GM12878 (cell line): ENCODE data around the gene CALD1. TPM values are rescaled to one million over a fixed set of nuclear protein-coding genes. Genes with fewer than 3 reads are reported as not detected.
A peak's percentile ranks its signal among the peaks of the same experiment; 100 is the strongest.

Source experiments
- ATAC-seq: fragments of 200-7000 bp; cut with Tn5 transposase; 3 replicates; pipeline ENCODE4 v1.9.1; 2020; ENCODE audit warnings: mild to moderate bottlenecking, moderate library complexity
- BruUV-seq: library from RNA; stranded (reverse); fragments of 400-500 nt; replicated peaks from 2 replicates; lab custom pipeline; 2021; lab: Mats Ljungman, UMichigan
- CTCF ChIA-PET: fragments of 300-600 bp; sonication (Branson Sonifier 250); formaldehyde crosslinking; extraction: SDS; loops from one replicate; lab custom pipeline; 2021; ENCODE audit warnings: inconsistent platforms; lab: Yijun Ruan, JAX
- POLR2A ChIA-PET: fragments of 350-600 bp; formaldehyde crosslinking; extraction: SDS; loops from one replicate; lab custom pipeline; 2021; ENCODE audit warnings: inconsistent platforms; lab: Charles Lee
- RAD21 ChIA-PET: fragments of 300-600 bp; sonication (Branson Sonifier 250); formaldehyde crosslinking; loops from one replicate; lab custom pipeline; 2023; ENCODE audit warnings: antibody characterized with exemption; ENCODE audit not compliant: unreplicated experiment; lab: Charles Lee
- SMC1A ChIA-PET: fragments of 300-600 bp; sonication (Branson Sonifier 250); formaldehyde crosslinking; loops from one replicate; lab custom pipeline; 2023; ENCODE audit not compliant: unreplicated experiment, uncharacterized antibody; lab: Charles Lee
- DNase-seq: peaks from one replicate; pipeline ENCODE4 v3.0.0-alpha.2; 2011; ENCODE audit warnings: low read depth, low spot score
- FAIRE-seq: peaks from 3 replicates; lab custom pipeline; 2011; peaks lifted over from hg19 to GRCh38; lab: Jason Lieb, UNC
- H2AFZ ChIP-seq: 2 replicates; pipeline ENCODE4 v1.6.0; 2011; ENCODE audit warnings: low read depth, low read length, control low read depth; ENCODE audit not compliant: control insufficient read depth
- H3K27ac ChIP-seq: 2 replicates; pipeline ENCODE4 v1.5.1; 2011; ENCODE audit warnings: control low read depth; ENCODE audit not compliant: control insufficient read depth, insufficient read depth
- H3K27me3 ChIP-seq, 2 experiments: replicated peaks in 1 of 2; 2 replicates each; pipeline versions ENCODE4 v1.6.0 to v1.6.1; 2011; ENCODE audit warnings: low read length in 1 of 2; ENCODE audit not compliant: control insufficient read depth in 2 of 2, insufficient read depth in 2 of 2
- H3K36me3 ChIP-seq, 2 experiments: 2 replicates each; pipeline ENCODE4 v1.5.1; 2011; ENCODE audit warnings: low read length in 1 of 2; ENCODE audit not compliant: control insufficient read depth in 2 of 2, insufficient read depth in 2 of 2
- H3K4me1 ChIP-seq: 2 replicates; pipeline ENCODE4 v1.6.1; 2011; ENCODE audit warnings: mild to moderate bottlenecking, low read length, moderate library complexity, mixed read lengths; ENCODE audit not compliant: control insufficient read depth, insufficient read depth
- H3K4me2 ChIP-seq: 2 replicates; pipeline ENCODE4 v1.6.0; 2011; ENCODE audit warnings: control low read depth; ENCODE audit not compliant: control insufficient read depth, insufficient read depth
- H3K4me3 ChIP-seq: fragments of 200-600 bp; sonication (generic); 2 replicates; pipeline ENCODE4 v1.5.1; 2016
- H3K79me2 ChIP-seq: 2 replicates; pipeline ENCODE4 v1.6.0; 2011; ENCODE audit warnings: low read length; ENCODE audit not compliant: control insufficient read depth, insufficient read depth
- H3K9ac ChIP-seq: 2 replicates; pipeline ENCODE4 v1.8.0; 2011; ENCODE audit warnings: low read length, control low read depth, mixed read lengths; ENCODE audit not compliant: control insufficient read depth, insufficient read depth
- H3K9me3 ChIP-seq: replicated peaks from 3 replicates; pipeline ENCODE4 v1.5.1; 2011; ENCODE audit warnings: mild to moderate bottlenecking, low read length; ENCODE audit not compliant: control insufficient read depth, insufficient read depth
- H4K20me1 ChIP-seq: 2 replicates; pipeline ENCODE4 v1.6.0; 2011; ENCODE audit not compliant: control insufficient read depth, insufficient read depth
- CHD4 ChIP-seq: fragments of 200-600 bp; sonication (generic); IDR thresholded peaks from 2 replicates; pipeline ENCODE4 v1.6.1; 2016; ENCODE audit warnings: mild to moderate bottlenecking
- GABPA ChIP-seq: IDR thresholded peaks from 2 replicates; pipeline ENCODE4 v1.6.1; 2014; ENCODE audit warnings: antibody characterized with exemption, low read depth, mild to moderate bottlenecking, inconsistent platforms
- HDAC6 ChIP-seq: fragments of 200-600 bp; sonication (generic); IDR thresholded peaks from one replicate; pipeline ENCODE4 v1.8.0; 2017; ENCODE audit warnings: antibody characterized with exemption; ENCODE audit not compliant: unreplicated experiment
- MTA2 ChIP-seq: fragments of 450-650 bp; IDR thresholded peaks from 2 replicates; pipeline ENCODE4 v1.6.1; 2016; ENCODE audit warnings: low read depth, mild to moderate bottlenecking, moderate library complexity
- NFIC ChIP-seq: IDR thresholded peaks from 2 replicates; pipeline ENCODE4 v1.6.1; 2012; ENCODE audit warnings: low read depth, mild to moderate bottlenecking, inconsistent platforms, low read length, moderate library complexity
- NFXL1 ChIP-seq: fragments of 450-650 bp; IDR thresholded peaks from 2 replicates; pipeline ENCODE4 v1.6.1; 2017; ENCODE audit warnings: antibody characterized with exemption, mild to moderate bottlenecking, borderline replicate concordance
- POU2F2 ChIP-seq: IDR thresholded peaks from 3 replicates; pipeline ENCODE4 v1.6.1; 2011; ENCODE audit warnings: low read depth, mild to moderate bottlenecking, low read length, borderline replicate concordance
- STAT3 ChIP-seq: IDR thresholded peaks from 2 replicates; pipeline ENCODE4 v1.6.1; 2011; ENCODE audit warnings: low read depth, low read length, improper control_type of control experiment
- ZNF217 ChIP-seq: fragments of 450-650 bp; IDR thresholded peaks from 2 replicates; pipeline ENCODE4 v1.6.1; 2017; ENCODE audit warnings: antibody characterized with exemption, mild to moderate bottlenecking
- ZNF24 ChIP-seq: fragments of 450-650 bp; IDR thresholded peaks from 2 replicates; pipeline ENCODE4 v1.6.1; 2017; ENCODE audit warnings: antibody characterized with exemption, mild to moderate bottlenecking
- WGBS: methylation state at CpG from one replicate; pipeline ENCODE4 v1.1.6; 2016; ENCODE audit warnings: low lambda C conversion rate; ENCODE audit not compliant: insufficient replicate concordance, insufficient coverage; ENCODE audit errors: missing lambda C conversion rate; 5-methylcytosine and 5-hydroxymethylcytosine counted together
- in situ Hi-C: fragments of 300-500 bp; cut with MboI; formaldehyde crosslinking; loops from 9 replicates; pipeline ENCODE4 v1.14.3; 2018; ENCODE audit warnings: mixed read lengths
- intact Hi-C: fragments of 100-400 bp; cut with micrococcal nuclease; formaldehyde crosslinking; loops from one replicate; pipeline ENCODE4 v1.14.2; 2022; ENCODE audit not compliant: unreplicated experiment
- polyA plus RNA-seq, 11 experiments: library from polyadenylated mRNA; depleted of rRNA in 4 of 11; unstranded in 6 of 11; stranded (reverse) in 5 of 11; fragments of >200 nt; fragmentation: Nextera tagmentation in 4 of 11; fragmentation: Illumina TruSeq in 1 of 11; extraction: Ambion mirVana in 4 of 11; extraction: Trizol in 1 of 11; gene quantifications; 1 replicate in 1 of 11; 2 replicates in 10 of 11; pipeline versions ENCODE4 v1.2.1 to v1.2.3, GENCODE V29; 2011 to 2016; ENCODE audit warnings: inconsistent platforms in 2 of 11, missing spikeins in 2 of 11, low read depth in 1 of 11
- total RNA-seq, 4 experiments: library from RNA; depleted of rRNA in 3 of 4; stranded (reverse); fragments of >200 nt in 3 of 4; fragmentation: Illumina TruSeq in 1 of 4; extraction: Trizol in 1 of 4; gene quantifications; 2 replicates each; pipeline versions ENCODE4 v1.2.1 to v1.2.3, GENCODE V29; 2013 to 2021
- TF ChIP-seq, protein P1 (sequence below): fragments of 450-650 bp; IDR thresholded peaks from 2 replicates; pipeline ENCODE4 v1.6.1; 2017; ENCODE audit warnings: mild to moderate bottlenecking, moderate library complexity
- TF ChIP-seq, protein P2 (sequence below), 3 experiments: IDR thresholded peaks in 2 of 3; conservative IDR thresholded peaks in 1 of 3; 2 replicates each; pipeline ENCODE4 v1.5.1; 2011; ENCODE audit warnings: low read depth in 3 of 3, low read length in 3 of 3, mild to moderate bottlenecking in 3 of 3, control low read depth in 2 of 3, moderate library complexity in 2 of 3, inconsistent platforms in 1 of 3, mixed read lengths in 1 of 3; ENCODE audit not compliant: control insufficient read depth in 2 of 3, insufficient read depth in 1 of 3; ENCODE audit errors: extremely low read depth in 1 of 3

Gene CALD1
- total and polyA plus RNA-seq, 10 of the 15 experiments (the other 5 are each of a cell fraction or from before 2014, with no cell fraction given) = 0.03 to 1.3 (median 0.22) TPM

DNA sequence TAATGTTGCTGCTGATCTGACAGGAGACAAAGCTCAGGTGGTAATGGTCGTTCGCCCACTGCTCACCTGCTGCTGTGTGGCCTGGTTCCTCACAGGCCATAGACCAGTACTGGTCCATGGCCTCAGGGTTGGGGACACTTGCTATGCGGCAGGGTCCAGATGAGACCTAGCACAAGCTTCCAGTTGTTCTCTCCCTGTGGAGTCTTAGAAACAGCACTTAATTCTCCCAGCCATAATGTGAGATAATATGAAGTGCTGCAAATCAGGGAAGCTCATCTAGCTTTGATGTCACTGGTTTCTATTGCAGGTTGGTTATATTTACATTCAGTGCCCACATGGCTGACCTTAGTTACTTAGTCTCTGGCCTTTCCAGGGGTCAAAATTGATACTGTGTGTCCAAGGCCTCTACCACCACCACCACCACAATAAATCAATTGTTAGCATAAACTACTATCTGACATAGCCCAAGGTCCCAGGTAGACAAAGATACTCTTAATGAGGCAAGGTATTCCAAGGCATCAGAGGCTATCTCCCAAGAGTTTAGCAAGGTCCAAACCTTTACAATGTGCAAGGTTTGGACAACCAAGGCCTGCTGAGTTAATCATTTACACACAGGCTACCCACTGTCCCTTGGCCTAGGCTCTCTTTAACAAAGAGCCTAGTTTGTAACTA is 217.9 kb downstream of the CALD1 start (continued):
- TF ChIP-seq, protein P1, sequence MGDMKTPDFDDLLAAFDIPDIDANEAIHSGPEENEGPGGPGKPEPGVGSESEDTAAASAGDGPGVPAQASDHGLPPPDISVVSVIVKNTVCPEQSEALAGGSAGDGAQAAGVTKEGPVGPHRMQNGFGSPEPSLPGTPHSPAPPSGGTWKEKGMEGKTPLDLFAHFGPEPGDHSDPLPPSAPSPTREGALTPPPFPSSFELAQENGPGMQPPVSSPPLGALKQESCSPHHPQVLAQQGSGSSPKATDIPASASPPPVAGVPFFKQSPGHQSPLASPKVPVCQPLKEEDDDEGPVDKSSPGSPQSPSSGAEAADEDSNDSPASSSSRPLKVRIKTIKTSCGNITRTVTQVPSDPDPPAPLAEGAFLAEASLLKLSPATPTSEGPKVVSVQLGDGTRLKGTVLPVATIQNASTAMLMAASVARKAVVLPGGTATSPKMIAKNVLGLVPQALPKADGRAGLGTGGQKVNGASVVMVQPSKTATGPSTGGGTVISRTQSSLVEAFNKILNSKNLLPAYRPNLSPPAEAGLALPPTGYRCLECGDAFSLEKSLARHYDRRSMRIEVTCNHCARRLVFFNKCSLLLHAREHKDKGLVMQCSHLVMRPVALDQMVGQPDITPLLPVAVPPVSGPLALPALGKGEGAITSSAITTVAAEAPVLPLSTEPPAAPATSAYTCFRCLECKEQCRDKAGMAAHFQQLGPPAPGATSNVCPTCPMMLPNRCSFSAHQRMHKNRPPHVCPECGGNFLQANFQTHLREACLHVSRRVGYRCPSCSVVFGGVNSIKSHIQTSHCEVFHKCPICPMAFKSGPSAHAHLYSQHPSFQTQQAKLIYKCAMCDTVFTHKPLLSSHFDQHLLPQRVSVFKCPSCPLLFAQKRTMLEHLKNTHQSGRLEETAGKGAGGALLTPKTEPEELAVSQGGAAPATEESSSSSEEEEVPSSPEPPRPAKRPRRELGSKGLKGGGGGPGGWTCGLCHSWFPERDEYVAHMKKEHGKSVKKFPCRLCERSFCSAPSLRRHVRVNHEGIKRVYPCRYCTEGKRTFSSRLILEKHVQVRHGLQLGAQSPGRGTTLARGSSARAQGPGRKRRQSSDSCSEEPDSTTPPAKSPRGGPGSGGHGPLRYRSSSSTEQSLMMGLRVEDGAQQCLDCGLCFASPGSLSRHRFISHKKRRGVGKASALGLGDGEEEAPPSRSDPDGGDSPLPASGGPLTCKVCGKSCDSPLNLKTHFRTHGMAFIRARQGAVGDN = peak; percentile 62; the same call in 1 of the 2 replicates
- TF ChIP-seq NFXL1 (no peak), MTA2 (no peak), ZNF217 (no peak)

DNA sequence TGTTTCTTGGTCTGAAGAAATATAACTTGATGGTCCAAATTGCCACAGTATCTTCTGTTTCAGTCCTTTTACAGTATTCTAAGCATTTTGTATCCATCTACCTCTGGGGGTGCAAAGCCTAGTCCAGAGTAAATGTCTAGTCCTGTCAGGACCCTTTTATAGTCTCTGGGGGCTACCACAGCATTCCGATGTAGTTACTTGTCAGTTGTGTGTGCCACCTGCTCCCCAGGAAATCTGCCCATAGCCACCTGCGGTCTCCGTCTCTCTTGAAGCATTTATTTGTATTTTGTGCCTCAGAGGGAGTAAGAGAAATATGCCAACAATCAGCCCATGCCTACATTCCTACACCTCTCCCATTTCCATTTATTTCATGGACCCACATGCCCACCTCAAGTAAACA is 219.7 kb downstream of the CALD1 start:
- CTCF ChIA-PET = interaction anchor here (1.1 kb wide), 1 partner anchor 12 kb away, joined by 4 read pairs; no protein-coding TSS in a partner anchor
- H2AFZ ChIP-seq = no peak overlapping the region
- peaks cover 4% of the 10 kb centered on the region; the same call in 2 of the 3 replicates for H3K9me3 ChIP-seq
- no TSS peak for BruUV-seq
- WGBS = 98% methylated on average over 3 of the region's 3 CpGs
- H3K79me2 ChIP-seq = no peaks in the 10 kb centered on the region
- H3K27ac ChIP-seq = no peak overlapping the region
- intact Hi-C loops = loop anchor here (5.0 kb wide), 1 partner anchor 508 kb away; no protein-coding TSS in a partner anchor
- H3K27me3 ChIP-seq = no peaks in the 10 kb centered on the region
- RAD21 ChIA-PET = no interaction called here
- no peak for DNase-seq
- POLR2A ChIA-PET = no interaction called here
- no peak overlapping the region for H3K4me2 ChIP-seq
- H3K36me3 ChIP-seq = peaks cover 0 to 7% of the 10 kb centered on the region in 2 experiments; a peak in 1 of 4 replicates
- no peak overlapping the region for H3K4me3 ChIP-seq
- in situ Hi-C loops = loop anchor here (10.0 to 25.0 kb wide), 2 partner anchors 556 to 963 kb away; partner anchors contain the start of gene NUP205
- ATAC-seq = no peak
- SMC1A ChIA-PET = interaction anchor here (1.1 kb wide), 1 partner anchor 171 kb away, joined by 3 read pairs; the partner anchor contains the start of gene CYREN
- H3K9ac ChIP-seq = no peak overlapping the region
- H3K4me1 ChIP-seq = peaks cover 28% of the 10 kb centered on the region
- H4K20me1 ChIP-seq = no peaks in the 10 kb centered on the region
- no peak for FAIRE-seq
- TF ChIP-seq CHD4 (no peak), NFIC (no peak), ZNF24 (no peak), POU2F2 (no peak), HDAC6 (no peak), GABPA (no peak), STAT3 (no peak)
- TF ChIP-seq, protein P2, sequence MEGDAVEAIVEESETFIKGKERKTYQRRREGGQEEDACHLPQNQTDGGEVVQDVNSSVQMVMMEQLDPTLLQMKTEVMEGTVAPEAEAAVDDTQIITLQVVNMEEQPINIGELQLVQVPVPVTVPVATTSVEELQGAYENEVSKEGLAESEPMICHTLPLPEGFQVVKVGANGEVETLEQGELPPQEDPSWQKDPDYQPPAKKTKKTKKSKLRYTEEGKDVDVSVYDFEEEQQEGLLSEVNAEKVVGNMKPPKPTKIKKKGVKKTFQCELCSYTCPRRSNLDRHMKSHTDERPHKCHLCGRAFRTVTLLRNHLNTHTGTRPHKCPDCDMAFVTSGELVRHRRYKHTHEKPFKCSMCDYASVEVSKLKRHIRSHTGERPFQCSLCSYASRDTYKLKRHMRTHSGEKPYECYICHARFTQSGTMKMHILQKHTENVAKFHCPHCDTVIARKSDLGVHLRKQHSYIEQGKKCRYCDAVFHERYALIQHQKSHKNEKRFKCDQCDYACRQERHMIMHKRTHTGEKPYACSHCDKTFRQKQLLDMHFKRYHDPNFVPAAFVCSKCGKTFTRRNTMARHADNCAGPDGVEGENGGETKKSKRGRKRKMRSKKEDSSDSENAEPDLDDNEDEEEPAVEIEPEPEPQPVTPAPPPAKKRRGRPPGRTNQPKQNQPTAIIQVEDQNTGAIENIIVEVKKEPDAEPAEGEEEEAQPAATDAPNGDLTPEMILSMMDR (IDR thresholded peaks at IDR 0.05 in 2 of 3, conservative IDR thresholded peaks at IDR 0.05 in 1 of 3; ENCODE audit: control insufficient read depth in 2 of 3, extremely low read depth in 1 of 3, insufficient read depth in 1 of 3, low read depth in 3 of 3, low read length in 3 of 3) = no peak
